Superior temporal gyrus (tissue), 1 donor: ENCODE measurements around the gene VWA5B2.
"Not testable (repeated sequence)": the region's sequence is repeated elsewhere in the genome, so short reads cannot be mapped to it uniquely, and the experiment has no call there.

ENCODE experiments used
- DNase-seq: peaks from one replicate; pipeline ENCODE4 v3.0.0-alpha.2; 2016; ENCODE audit errors: extremely low spot score

VWA5B2 gene

GRCh38 chr3:184241447-184242296 lies 12.3 kb downstream of the VWA5B2 start:
- DNase-seq: no peak

GRCh38 chr3:184242297-184242685 lies 12.9 kb downstream of the VWA5B2 start:
- no peak for DNase-seq

- peak; percentile 90 for DNase-seq
Observed at GRCh38 chr3:184248454-184249411, 19.3 kb downstream of the VWA5B2 start, which contains the start of gene ALG3. ALG3 (minus strand) TSS chr3:184248962; CDS start chr3:184248940, 22 bp downstream.

GRCh38 chr3:184249412-184250166 lies 20.2 kb downstream of the VWA5B2 start, which contains the start of gene EEF1AKMT4:
EEF1AKMT4 (plus strand) TSS chr3:184249672; CDS start chr3:184249695, 23 bp downstream.
- peak; percentile 97 for DNase-seq

- peak; percentile 94 for DNase-seq
Observed at GRCh38 chr3:184250167-184250828, 20.9 kb downstream of the VWA5B2 start.

- no peak for DNase-seq
Observed at GRCh38 chr3:184255291-184256039, 26.1 kb downstream of the VWA5B2 start.

- DNase-seq: no peak
Observed at GRCh38 chr3:184257083-184257915, 27.9 kb downstream of the VWA5B2 start.

GRCh38 chr3:184258926-184259325 lies 29.5 kb downstream of the VWA5B2 start:
- no peak for DNase-seq

GRCh38 chr3:184259396-184259877 lies 30.1 kb downstream of the VWA5B2 start:
- no peak for DNase-seq

- DNase-seq: no peak
Observed at GRCh38 chr3:184259878-184260723, 30.7 kb downstream of the VWA5B2 start.

- no peak for DNase-seq
Observed at GRCh38 chr3:184260724-184261269, 31.4 kb downstream of the VWA5B2 start.

GRCh38 chr3:184261270-184261853 lies 32.0 kb downstream of the VWA5B2 start, which contains the start of gene CAMK2N2:
CAMK2N2 (minus strand) TSS chr3:184261553; CDS start chr3:184261285, 268 bp downstream.
- no peak for DNase-seq

- DNase-seq: no peak
Observed at GRCh38 chr3:184261854-184262763, 32.7 kb downstream of the VWA5B2 start.

GRCh38 chr3:184262764-184263179 lies 33.4 kb downstream of the VWA5B2 start:
- DNase-seq: no peak

GRCh38 chr3:184267249-184267648 lies 37.9 kb downstream of the VWA5B2 start:
- not testable (repeated sequence) for DNase-seq

- no peak for DNase-seq
Observed at GRCh38 chr3:184272269-184272668, 42.9 kb downstream of the VWA5B2 start.
